HFFc6 (cell line): ENCODE results near the gene XAB2. TPM values are rescaled to one million over a fixed set of nuclear protein-coding genes. Genes with fewer than 3 reads are reported as not detected.

Experiments
- DNase-seq: peaks from one replicate; pipeline ENCODE4 v3.0.0-alpha.2; 2018
- H3K27ac Mint-ChIP-seq: 2 replicates; pipeline ENCODE4 v1.8.0; 2020; ENCODE audit warnings: mild to moderate bottlenecking, mixed read lengths
- H3K27me3 Mint-ChIP-seq: 2 replicates; pipeline ENCODE4 v1.8.0; 2021; ENCODE audit warnings: mild to moderate bottlenecking, moderate library complexity, mixed read lengths; ENCODE audit not compliant: insufficient read depth
- H3K36me3 Mint-ChIP-seq: 2 replicates; pipeline ENCODE4 v1.8.0; 2021; ENCODE audit warnings: low read depth, mixed read lengths
- H3K4me1 Mint-ChIP-seq: 2 replicates; pipeline ENCODE4 v1.8.0; 2020; ENCODE audit warnings: low read depth, mixed read lengths
- H3K4me3 Mint-ChIP-seq: 2 replicates; pipeline ENCODE4 v1.8.0; 2020; ENCODE audit warnings: mild to moderate bottlenecking, moderate library complexity, mixed read lengths
- H3K9me3 Mint-ChIP-seq: 2 replicates; pipeline ENCODE4 v1.8.0; 2020; ENCODE audit warnings: mild to moderate bottlenecking, mixed read lengths
- CTCF ChIP-seq: fragments of 200-600 bp; sonication (generic); IDR thresholded peaks from 2 replicates; pipeline ENCODE4 v1.5.0; 2021; ENCODE audit warnings: antibody characterized with exemption, mild to moderate bottlenecking
- total RNA-seq, 6 experiments: library from RNA; stranded (reverse); fragmentation: NEBNext Ultra II Directional; extraction: Animal tissue kit (Norgen Biotek cat#: 25700); gene quantifications; 2 replicates in 1 of 6; 3 replicates in 5 of 6; pipeline ENCODE4 v1.2.3, GENCODE V29; 2021

XAB2 gene
- total RNA-seq, 6 experiments from 2014 or later = 35.1 to 39.8 (median 36.3) TPM

- no peak for TF ChIP-seq CTCF
- 0 out of 2 replicates have a peak, but pooled peaks cover 5% of the 10 kb centered on the region for H3K4me1 Mint-ChIP-seq
- no peaks in the 10 kb centered on the region for H3K9me3 Mint-ChIP-seq
- H3K27ac Mint-ChIP-seq = no peak overlapping the region
- H3K36me3 Mint-ChIP-seq = no peaks in the 10 kb centered on the region
- H3K27me3 Mint-ChIP-seq = peaks cover 30% of the 10 kb centered on the region
- no peak overlapping the region for H3K4me3 Mint-ChIP-seq
- peak; percentile 11 for DNase-seq
Measured at GRCh38 chr19:7665076-7665475, 35.7 kb upstream of the XAB2 start.

GRCh38 chr19:7663706-7664105 lies 34.4 kb upstream of the XAB2 start:
- 0 out of 2 replicates have a peak, but pooled peaks cover 5% of the 10 kb centered on the region for H3K4me1 Mint-ChIP-seq
- no peak for TF ChIP-seq CTCF
- no peaks in the 10 kb centered on the region for H3K36me3 Mint-ChIP-seq
- H3K9me3 Mint-ChIP-seq = no peaks in the 10 kb centered on the region
- no peak overlapping the region for H3K27ac Mint-ChIP-seq
- H3K4me3 Mint-ChIP-seq = no peak overlapping the region
- no peak for DNase-seq
- H3K27me3 Mint-ChIP-seq = peaks cover 25% of the 10 kb centered on the region

- no peaks in the 10 kb centered on the region for H3K9me3 Mint-ChIP-seq
- H3K27me3 Mint-ChIP-seq = peaks cover 25% of the 10 kb centered on the region
- TF ChIP-seq CTCF = no peak
- H3K36me3 Mint-ChIP-seq = no peaks in the 10 kb centered on the region
- no peak overlapping the region for H3K27ac Mint-ChIP-seq
- DNase-seq = no peak
- H3K4me1 Mint-ChIP-seq = 0 out of 2 replicates have a peak, but pooled peaks cover 5% of the 10 kb centered on the region
- H3K4me3 Mint-ChIP-seq = no peak overlapping the region
Measured at GRCh38 chr19:7662657-7663056, 33.3 kb upstream of the XAB2 start.

GRCh38 chr19:7661744-7662538 lies 32.6 kb upstream of the XAB2 start:
- no peak for TF ChIP-seq CTCF
- no peak for DNase-seq
- Mint-ChIP-seq H3K27me3 (peaks cover 31% of the 10 kb centered on the region), H3K4me3 (no peak overlapping the region), H3K36me3 (no peaks in the 10 kb centered on the region), H3K9me3 (no peaks in the 10 kb centered on the region), H3K4me1 (0 out of 2 replicates have a peak, but pooled peaks cover 5% of the 10 kb centered on the region), H3K27ac (no peak overlapping the region)

- H3K4me1 Mint-ChIP-seq = no peaks in the 10 kb centered on the region; the same call in 1 of the 2 replicates
- no peak for TF ChIP-seq CTCF
- peaks cover 36% of the 10 kb centered on the region for H3K27me3 Mint-ChIP-seq
- H3K9me3 Mint-ChIP-seq = no peaks in the 10 kb centered on the region
- H3K36me3 Mint-ChIP-seq = no peaks in the 10 kb centered on the region
- no peak overlapping the region for H3K27ac Mint-ChIP-seq
- no peak for DNase-seq
- no peak overlapping the region for H3K4me3 Mint-ChIP-seq
Measured at GRCh38 chr19:7658219-7658686, 28.9 kb upstream of the XAB2 start.
